Superior temporal gyrus (tissue), 1 donor: ENCODE results near the gene PDLIM7.

Experiments
- DNase-seq: peaks from one replicate; pipeline ENCODE4 v3.0.0-alpha.2; 2016; ENCODE audit errors: extremely low spot score

Gene PDLIM7

GRCh38 chr5:177444106-177445051 lies 53.0 kb downstream of the PDLIM7 start:
- no peak for DNase-seq

GRCh38 chr5:177443144-177443983 lies 54.0 kb downstream of the PDLIM7 start:
- no peak for DNase-seq

- no peak for DNase-seq
Observed at GRCh38 chr5:177442066-177442826, 55.2 kb downstream of the PDLIM7 start.

GRCh38 chr5:177440990-177441780 lies 56.2 kb downstream of the PDLIM7 start:
- DNase-seq = no peak

GRCh38 chr5:177440211-177440989 lies 57.0 kb downstream of the PDLIM7 start:
- no peak for DNase-seq

- no peak for DNase-seq
Observed at GRCh38 chr5:177439518-177440053, 57.8 kb downstream of the PDLIM7 start.

- DNase-seq = no peak
Observed at GRCh38 chr5:177438468-177438867, 58.9 kb downstream of the PDLIM7 start.

- DNase-seq = no peak
Observed at GRCh38 chr5:177437623-177438022, 59.8 kb downstream of the PDLIM7 start.

GRCh38 chr5:177435847-177436536 lies 61.4 kb downstream of the PDLIM7 start:
- no peak for DNase-seq

GRCh38 chr5:177434942-177435738 lies 62.3 kb downstream of the PDLIM7 start:
- DNase-seq = no peak

- DNase-seq = no peak
Observed at GRCh38 chr5:177434437-177434836, 63.0 kb downstream of the PDLIM7 start.

GRCh38 chr5:177433658-177434217 lies 63.7 kb downstream of the PDLIM7 start:
- DNase-seq = no peak
